ENCODE results near the gene RBM44. TPM values are rescaled to one million over a fixed set of nuclear protein-coding genes. Genes with fewer than 3 reads are reported as not detected.
"Not testable (repeated sequence)": the region's sequence is repeated elsewhere in the genome, so short reads cannot be mapped to it uniquely, and the experiment has no call there.

RBM44 gene
- total and polyA plus RNA-seq, 2 experiments from 2014 or later, result 0.11 TPM; not detected in 1

DNA sequence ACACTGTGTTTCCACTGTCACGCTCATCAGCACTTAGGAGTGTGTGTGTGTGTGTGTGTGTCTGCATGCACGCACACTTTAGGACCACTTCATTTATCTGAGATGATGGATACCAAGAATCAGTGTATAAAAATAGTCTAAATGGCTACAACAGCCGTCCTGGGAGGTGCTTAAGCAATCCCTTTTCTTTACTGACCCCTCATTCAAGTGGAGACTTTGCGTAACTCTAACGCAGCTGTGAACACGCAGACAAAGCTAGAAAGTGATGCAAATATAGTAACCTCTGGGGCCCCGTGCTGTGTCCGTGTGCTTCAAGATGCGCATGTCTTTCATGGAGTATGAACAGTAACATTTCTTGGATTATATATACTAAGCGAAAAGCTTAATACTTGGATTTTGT, 40.4 kb upstream of the RBM44 start:
- H3K4me2 ChIP-seq (ENCODE audit: unreplicated experiment), result no peak overlapping the region
- no peak for DNase-seq
- 97 to 98% methylated on average over 10 of the region's 10 CpGs for WGBS, 2 experiments (ENCODE audit: low coverage in 1 of 2, low lambda C conversion rate in 2 of 2, missing lambda C conversion rate in 2 of 2)

DNA sequence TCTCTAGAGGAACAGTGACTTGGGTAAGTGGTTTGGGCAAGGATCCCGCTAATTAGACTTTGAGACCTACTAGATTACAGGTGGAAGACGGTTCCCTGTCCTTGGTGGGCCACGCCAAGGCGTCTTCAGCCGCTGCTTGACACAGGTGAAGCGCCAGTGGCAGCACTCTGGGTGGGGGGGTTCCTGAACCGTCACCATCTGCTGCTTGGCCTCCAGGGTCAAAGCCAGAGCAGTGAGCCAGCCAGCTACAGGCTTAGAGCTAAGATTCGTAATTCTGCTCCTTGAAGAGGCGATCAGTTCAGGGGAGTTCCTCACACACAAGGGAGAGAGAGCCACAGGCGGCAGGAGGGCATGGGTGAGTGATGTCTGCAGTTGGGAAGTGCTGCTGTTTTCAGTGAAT, 39.4 kb upstream of the RBM44 start:
- 90 to 91% methylated on average over 10 of the region's 10 CpGs for WGBS, 2 experiments (ENCODE audit: low coverage in 1 of 2, low lambda C conversion rate in 2 of 2, missing lambda C conversion rate in 2 of 2)

More for the DNA sequence above, 40.4 kb upstream of the RBM44 start:
- no peaks in the 10 kb centered on the region for H3K9me3 ChIP-seq (ENCODE audit: low read depth)
- H3K9ac ChIP-seq, result no peak overlapping the region
- H4K20me1 ChIP-seq (ENCODE audit: insufficient read depth), result no peaks in the 10 kb centered on the region
- peaks cover 49% of the 10 kb centered on the region for H3K36me3 ChIP-seq (ENCODE audit: low read depth)
- H3K79me2 ChIP-seq (ENCODE audit: insufficient read depth), result no peaks in the 10 kb centered on the region
- H2AFZ ChIP-seq, result no peak overlapping the region
- H3K27me3 ChIP-seq (replicated peaks; ENCODE audit: insufficient read depth), result no peaks in the 10 kb centered on the region
- peaks cover 33% of the 10 kb centered on the region for H3K4me1 ChIP-seq (ENCODE audit: insufficient read depth)
- no peak overlapping the region for H3K4me3 ChIP-seq
- in situ Hi-C loops (cut with MboI), result no loop called here
- peaks cover 33% of the 10 kb centered on the region for H3F3A ChIP-seq (ENCODE audit: insufficient read depth)
- H3K9me2 ChIP-seq (ENCODE audit: insufficient read depth), result no peaks in the 10 kb centered on the region
- no peak for TF ChIP-seq EZH2phosphoT487 (IDR thresholded peaks at IDR 0.05; ENCODE audit: insufficient read depth, low read depth)
- no peak for TF ChIP-seq EZH2 (IDR thresholded peaks at IDR 0.05; ENCODE audit: insufficient read depth, poor library complexity, severe bottlenecking)
- no peak overlapping the region for H3K27ac ChIP-seq

DNA sequence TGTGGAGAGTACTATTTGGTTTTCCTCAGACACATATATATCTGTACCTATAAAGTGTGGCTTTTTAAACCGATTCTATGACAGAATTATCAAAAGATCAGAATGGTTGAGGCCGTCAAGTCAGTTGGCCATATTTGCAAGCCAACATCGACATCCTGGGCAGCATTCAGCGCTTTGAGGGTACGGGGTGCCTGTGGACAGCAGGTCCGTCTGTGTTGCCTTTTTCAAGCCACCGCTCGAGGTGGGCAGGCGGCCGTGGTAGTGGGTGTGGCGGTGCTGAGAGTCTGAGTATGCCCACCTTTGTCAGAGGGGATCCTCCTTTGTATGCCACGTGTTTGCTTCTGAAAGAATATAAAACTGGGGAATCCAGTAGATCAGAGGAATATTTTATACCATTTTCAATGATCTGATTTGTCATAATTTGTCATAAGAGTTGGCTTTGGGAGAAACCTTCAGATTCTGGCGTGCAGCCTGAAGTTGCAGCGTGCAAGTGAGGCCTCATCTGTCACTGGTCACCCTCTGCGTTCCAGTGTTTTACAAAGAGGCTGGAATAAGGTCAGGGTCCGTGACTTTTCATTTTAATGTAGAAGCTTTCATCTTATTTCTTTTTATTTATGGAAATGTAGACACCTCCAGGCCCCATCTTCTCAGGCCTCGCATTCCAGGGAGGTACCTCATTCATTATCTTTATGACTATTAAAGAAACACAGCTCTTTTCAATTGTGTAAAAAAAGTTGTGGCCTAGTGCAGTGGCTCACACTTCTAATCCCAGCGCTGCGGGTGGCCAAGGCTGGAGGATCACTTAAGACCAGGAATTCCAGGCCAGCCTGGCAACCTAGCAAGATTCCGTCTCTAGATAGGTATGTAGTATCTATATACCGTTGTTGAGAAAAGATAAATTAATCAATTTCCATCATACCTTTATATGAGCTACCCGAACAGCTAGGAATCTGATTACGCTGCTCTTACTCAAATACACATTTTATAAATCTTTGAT, 37.8 kb upstream of the RBM44 start:
- Histone ChIP-seq H3K4me1 (ENCODE audit: insufficient read depth) (peaks cover 37% of the 10 kb centered on the region), H2AFZ (no peak overlapping the region), H3F3A (ENCODE audit: insufficient read depth) (peaks cover 36% of the 10 kb centered on the region), H3K36me3 (ENCODE audit: low read depth) (peaks cover 28% of the 10 kb centered on the region), H3K9me3 (ENCODE audit: low read depth) (no peaks in the 10 kb centered on the region), H3K4me2 (ENCODE audit: unreplicated experiment) (no peak overlapping the region), H3K9ac (no peak overlapping the region), H3K9me2 (ENCODE audit: insufficient read depth) (no peaks in the 10 kb centered on the region), H3K27ac (no peak overlapping the region), H3K4me3 (no peak overlapping the region), H3K79me2 (ENCODE audit: insufficient read depth) (peaks cover 6% of the 10 kb centered on the region; the same call in 1 of the 2 replicates), H4K20me1 (ENCODE audit: insufficient read depth) (no peaks in the 10 kb centered on the region), H3K27me3 (replicated peaks; ENCODE audit: insufficient read depth) (no peaks in the 10 kb centered on the region)
- in situ Hi-C loops (cut with MboI), result no loop called here
- no peak for TF ChIP-seq EZH2phosphoT487 (IDR thresholded peaks at IDR 0.05; ENCODE audit: insufficient read depth, low read depth)
- TF ChIP-seq EZH2 (IDR thresholded peaks at IDR 0.05; ENCODE audit: insufficient read depth, poor library complexity, severe bottlenecking), result no peak
- peak; percentile 32 for DNase-seq
- whole genome bisulfite sequencing, 2 experiments (ENCODE audit: low coverage in 1 of 2, low lambda C conversion rate in 2 of 2, missing lambda C conversion rate in 2 of 2), result 98% methylated on average over 23 of the region's 23 CpGs

More for the DNA sequence above, 39.4 kb upstream of the RBM44 start:
- Histone ChIP-seq H3K9me3 (ENCODE audit: low read depth) (no peaks in the 10 kb centered on the region), H3K9me2 (ENCODE audit: insufficient read depth) (no peaks in the 10 kb centered on the region), H3K36me3 (ENCODE audit: low read depth) (peaks cover 41% of the 10 kb centered on the region), H3K27ac (no peak overlapping the region), H2AFZ (no peak overlapping the region), H3K4me3 (no peak overlapping the region), H3K79me2 (ENCODE audit: insufficient read depth) (no peaks in the 10 kb centered on the region), H3F3A (ENCODE audit: insufficient read depth) (peaks cover 35% of the 10 kb centered on the region), H3K4me2 (ENCODE audit: unreplicated experiment) (no peak overlapping the region), H3K4me1 (ENCODE audit: insufficient read depth) (peaks cover 35% of the 10 kb centered on the region), H3K9ac (no peak overlapping the region), H4K20me1 (ENCODE audit: insufficient read depth) (no peaks in the 10 kb centered on the region), H3K27me3 (replicated peaks; ENCODE audit: insufficient read depth) (no peaks in the 10 kb centered on the region)
- in situ Hi-C loops (cut with MboI), result no loop called here
- TF ChIP-seq EZH2phosphoT487 (IDR thresholded peaks at IDR 0.05; ENCODE audit: insufficient read depth, low read depth) (no peak), EZH2 (IDR thresholded peaks at IDR 0.05; ENCODE audit: insufficient read depth, poor library complexity, severe bottlenecking) (no peak)
- DNase-seq, result no peak

DNA sequence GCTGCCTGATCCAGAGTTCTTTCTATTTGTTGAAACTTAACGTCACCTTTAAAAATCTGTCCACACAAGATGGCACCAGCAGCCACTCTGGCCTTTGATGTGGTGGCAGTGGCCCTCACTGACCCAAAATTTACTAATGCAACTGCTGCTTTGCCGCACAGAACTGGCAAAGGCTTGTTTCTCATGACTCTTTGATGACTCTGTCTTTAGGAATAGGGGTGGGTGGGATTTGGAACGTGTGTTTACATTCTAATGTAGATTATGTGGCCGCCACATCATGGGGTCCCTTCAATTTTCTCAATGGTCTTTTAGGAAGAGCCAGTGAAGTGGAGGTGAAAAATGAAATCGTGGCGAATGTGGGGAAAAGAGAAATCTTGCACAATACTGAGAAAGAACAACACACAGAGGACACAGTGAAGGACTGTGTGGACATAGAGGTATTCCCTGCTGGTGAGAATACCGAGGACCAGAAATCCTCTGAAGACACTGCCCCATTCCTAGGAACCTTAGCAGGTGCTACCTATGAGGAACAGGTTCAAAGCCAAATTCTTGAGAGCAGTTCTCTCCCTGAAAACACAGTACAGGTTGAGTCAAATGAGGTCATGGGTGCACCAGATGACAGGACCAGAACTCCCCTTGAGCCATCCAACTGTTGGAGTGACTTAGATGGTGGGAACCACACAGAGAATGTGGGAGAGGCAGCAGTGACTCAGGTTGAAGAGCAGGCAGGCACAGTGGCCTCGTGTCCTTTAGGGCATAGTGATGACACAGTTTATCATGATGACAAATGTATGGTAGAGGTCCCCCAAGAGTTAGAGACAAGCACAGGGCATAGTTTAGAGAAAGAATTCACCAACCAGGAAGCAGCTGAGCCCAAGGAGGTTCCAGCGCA, 36.0 kb upstream of the RBM44 start:
- DNase-seq, result peak; percentile 94
- peaks cover 54% of the 10 kb centered on the region for H3F3A ChIP-seq (ENCODE audit: insufficient read depth)
- H3K4me3 ChIP-seq; H2AFZ ChIP-seq; H3K79me2 ChIP-seq (ENCODE audit: insufficient read depth); H3K9me3 ChIP-seq (ENCODE audit: low read depth); H3K27me3 ChIP-seq (replicated peaks; ENCODE audit: insufficient read depth); in situ Hi-C loops (cut with MboI); H4K20me1 ChIP-seq (ENCODE audit: insufficient read depth); H3K9me2 ChIP-seq (ENCODE audit: insufficient read depth): not testable (repeated sequence)
- peak overlapping the region; percentile 67 for H3K9ac ChIP-seq
- TF ChIP-seq EZH2phosphoT487 (IDR thresholded peaks at IDR 0.05; ENCODE audit: insufficient read depth, low read depth), result 0 out of 2 replicates have a peak, but pooled peaks have one; percentile 56
- H3K4me2 ChIP-seq (ENCODE audit: unreplicated experiment), result peak overlapping the region; percentile 55
- H3K4me1 ChIP-seq (ENCODE audit: insufficient read depth), result peaks cover 50% of the 10 kb centered on the region
- H3K27ac ChIP-seq, result peak overlapping the region; percentile 93
- WGBS, 2 experiments (ENCODE audit: low coverage in 1 of 2, low lambda C conversion rate in 2 of 2, missing lambda C conversion rate in 2 of 2), result 28 to 30% methylated on average over 9 of the region's 9 CpGs
- H3K36me3 ChIP-seq (ENCODE audit: low read depth), result peaks cover 14% of the 10 kb centered on the region; the same call in 1 of the 2 replicates
